HepG2 (cell line): Measurements from ENCODE around the gene POLE3. TPM values are rescaled to one million over a fixed set of nuclear protein-coding genes. Genes with fewer than 3 reads are reported as not detected.

Experiments used
- ATAC-seq: fragments of 200-7000 bp; cut with Tn5 transposase; 3 replicates; pipeline ENCODE4 v1.9.1; 2020; ENCODE audit warnings: mild to moderate bottlenecking, moderate library complexity
- BruUV-seq: library from RNA; stranded (reverse); fragments of 400-500 nt; replicated peaks from 2 replicates; lab custom pipeline; 2021; lab: Mats Ljungman, UMichigan
- CTCF ChIA-PET: fragments of 300-600 bp; formaldehyde crosslinking; extraction: SDS; loops from one replicate; lab custom pipeline; 2021; ENCODE audit warnings: low total read pairs, inconsistent platforms, low intra/inter-chr PET ratio; lab: Yijun Ruan, JAX
- POLR2A ChIA-PET: fragments of 350-600 bp; sonication (Branson Sonifier 250); formaldehyde crosslinking; loops from one replicate; lab custom pipeline; 2020; ENCODE audit warnings: antibody characterized with exemption, inconsistent platforms; lab: Yijun Ruan, JAX
- DNase-seq: peaks from one replicate; pipeline ENCODE4 v3.0.0-alpha.2; 2015; ENCODE audit warnings: low spot score
- FAIRE-seq: peaks from 3 replicates; lab custom pipeline; 2011; peaks lifted over from hg19 to GRCh38; lab: Jason Lieb, UNC
- H2AFZ ChIP-seq: one replicate; pipeline ENCODE4 v1.6.1; 2011; ENCODE audit warnings: low read length, inconsistent platforms
- H3K27ac ChIP-seq: fragments of 300-600 bp; 3 replicates; pipeline ENCODE4 v1.8.0; 2011; ENCODE audit warnings: mixed run types, mild to moderate bottlenecking, mixed read lengths, low read length, inconsistent platforms; ENCODE audit not compliant: insufficient read depth; ENCODE audit errors: extremely low read length
- H3K27me3 ChIP-seq, 2 experiments: fragments of 200-600 bp in 1 of 2; 2 replicates in 1 of 2; 3 replicates in 1 of 2; pipeline versions ENCODE4 v1.6.0 to v1.8.0; 2011; ENCODE audit warnings: low read length in 2 of 2, mild to moderate bottlenecking in 2 of 2, moderate library complexity in 2 of 2, inconsistent platforms in 1 of 2; ENCODE audit not compliant: insufficient read depth in 2 of 2, control insufficient read depth in 1 of 2
- H3K36me3 ChIP-seq, 2 experiments: fragments of 200-600 bp in 1 of 2; replicated peaks in 1 of 2; 2 replicates in 1 of 2; 3 replicates in 1 of 2; pipeline versions ENCODE4 v1.5.1 to v1.8.0; 2011; ENCODE audit warnings: low read length in 2 of 2, inconsistent platforms in 1 of 2; ENCODE audit not compliant: insufficient read depth in 2 of 2, control insufficient read depth in 1 of 2
- H3K4me1 ChIP-seq: 2 replicates; pipeline ENCODE4 v1.5.1; 2012; ENCODE audit warnings: low read length, inconsistent platforms; ENCODE audit not compliant: insufficient read depth
- H3K4me2 ChIP-seq: 2 replicates; pipeline ENCODE4 v1.6.0; 2011; ENCODE audit warnings: low read depth, low read length, inconsistent platforms
- H3K4me3 ChIP-seq, 3 experiments: fragments of 200-600 bp in 1 of 3; sonication (generic), shearing (Covaris generic) in 1 of 3; replicated peaks in 1 of 3; 2 replicates each; pipeline ENCODE4 v1.5.1; 2011 to 2016; ENCODE audit warnings: low read length in 3 of 3, inconsistent platforms in 2 of 3, low read depth in 2 of 3, mild to moderate bottlenecking in 2 of 3, control low read depth in 1 of 3, mixed read lengths in 1 of 3; ENCODE audit not compliant: insufficient read depth in 1 of 3
- H3K79me2 ChIP-seq: one replicate; pipeline ENCODE4 v1.6.1; 2011; ENCODE audit warnings: low read length, inconsistent platforms; ENCODE audit not compliant: insufficient read depth
- H3K9ac ChIP-seq: 2 replicates; pipeline ENCODE4 v1.6.0; 2011; ENCODE audit warnings: mild to moderate bottlenecking, low read depth, low read length, inconsistent platforms; ENCODE audit not compliant: insufficient read depth
- H3K9me3 ChIP-seq: 2 replicates; pipeline ENCODE4 v1.5.1; 2012; ENCODE audit warnings: mild to moderate bottlenecking, low read length
- H4K20me1 ChIP-seq: 2 replicates; pipeline ENCODE4 v1.6.0; 2011; ENCODE audit warnings: inconsistent platforms, mild to moderate bottlenecking, low read length, moderate library complexity; ENCODE audit not compliant: insufficient read depth
- MXD4 ChIP-seq: IDR thresholded peaks from 2 replicates; pipeline ENCODE4 v1.6.1; 2016; ENCODE audit warnings: mild to moderate bottlenecking, missing biosample characterization, missing genetic modification reagents
- NFIC ChIP-seq: IDR thresholded peaks from 2 replicates; pipeline ENCODE4 v1.6.1; 2012; ENCODE audit warnings: mild to moderate bottlenecking, low read length, inconsistent platforms
- PITX1 ChIP-seq: sonication (generic); formaldehyde crosslinking; IDR thresholded peaks from 2 replicates; pipeline ENCODE4 v1.5.1; 2020; ENCODE audit warnings: mild to moderate bottlenecking, missing genetic modification reagents
- RXRB ChIP-seq: IDR thresholded peaks from 2 replicates; pipeline ENCODE4 v1.6.1; 2016; ENCODE audit warnings: borderline replicate concordance, missing genetic modification reagents, missing compliant biosample characterization
- SALL2 ChIP-seq: sonication (generic); formaldehyde crosslinking; IDR thresholded peaks from 2 replicates; pipeline ENCODE4 v1.8.1; 2023; ENCODE audit warnings: mild to moderate bottlenecking, missing genetic modification reagents, inconsistent platforms
- WGBS: methylation state at CpG from one replicate; pipeline ENCODE4 v1.1.6; 2017; ENCODE audit warnings: low lambda C conversion rate; 5-methylcytosine and 5-hydroxymethylcytosine counted together
- in situ Hi-C: cut with HindIII; loops from 2 replicates; pipeline ENCODE4 v1.10.0; 2017; ENCODE audit warnings: low pct_unique_long_range_greater_than_20kb; ENCODE audit not compliant: extremely low pct_ligation_motif_present
- intact Hi-C: fragments of 100-400 bp; cut with micrococcal nuclease; formaldehyde crosslinking; loops from one replicate; pipeline ENCODE4 v1.10.0; 2022; ENCODE audit not compliant: unreplicated experiment
- polyA plus RNA-seq, 8 experiments: library from polyadenylated mRNA; depleted of rRNA in 3 of 8; stranded (reverse) in 7 of 8; unstranded in 1 of 8; fragments of >200 nt; fragmentation: Illumina TruSeq in 4 of 8; extraction: Trizol in 4 of 8; gene quantifications; 2 replicates each; pipeline versions ENCODE4 v1.2.1 to v1.2.3, GENCODE V29; 2011 to 2016; ENCODE audit warnings: low read depth in 4 of 8, missing spikeins in 1 of 8, mixed read lengths in 1 of 8; ENCODE audit not compliant: insufficient read depth in 1 of 8
- total RNA-seq, 5 experiments: library from RNA; depleted of rRNA; stranded (reverse); fragments of >200 nt; fragmentation: Illumina TruSeq; extraction: Trizol; gene quantifications; 2 replicates each; pipeline ENCODE4 v1.2.3, GENCODE V29; 2016; ENCODE audit warnings: low read depth in 1 of 5
- TF ChIP-seq, protein P1 (sequence below): sonication (generic); formaldehyde crosslinking; IDR thresholded peaks from 2 replicates; pipeline ENCODE4 v1.8.0; 2022; ENCODE audit warnings: mild to moderate bottlenecking, missing genetic modification reagents; ENCODE audit not compliant: insufficient replicate concordance
- TF ChIP-seq, protein P2 (sequence below): sonication (generic); formaldehyde crosslinking; conservative IDR thresholded peaks from 2 replicates; pipeline ENCODE4 v1.4.0; 2020; ENCODE audit warnings: missing genetic modification reagents
- TF ChIP-seq, protein P3 (sequence below): IDR thresholded peaks from 2 replicates; pipeline ENCODE4 v1.4.0; 2020; ENCODE audit warnings: mild to moderate bottlenecking, missing genetic modification reagents
- TF ChIP-seq, protein P4 (sequence below): sonication (generic); formaldehyde crosslinking; IDR thresholded peaks from 2 replicates; pipeline ENCODE4 v1.5.1; 2020; ENCODE audit warnings: missing genetic modification reagents, mild to moderate bottlenecking, borderline replicate concordance
- TF ChIP-seq, protein P5 (sequence below): sonication (generic); formaldehyde crosslinking; IDR thresholded peaks from 2 replicates; pipeline ENCODE4 v1.9.0; 2022; ENCODE audit warnings: missing genetic modification reagents, mild to moderate bottlenecking, borderline replicate concordance

Gene POLE3
- total and polyA plus RNA-seq, 2 of the 13 experiments (the other 11 are each of a cell fraction or from before 2014, with no cell fraction given) = 36.0 to 77.2 TPM

DNA sequence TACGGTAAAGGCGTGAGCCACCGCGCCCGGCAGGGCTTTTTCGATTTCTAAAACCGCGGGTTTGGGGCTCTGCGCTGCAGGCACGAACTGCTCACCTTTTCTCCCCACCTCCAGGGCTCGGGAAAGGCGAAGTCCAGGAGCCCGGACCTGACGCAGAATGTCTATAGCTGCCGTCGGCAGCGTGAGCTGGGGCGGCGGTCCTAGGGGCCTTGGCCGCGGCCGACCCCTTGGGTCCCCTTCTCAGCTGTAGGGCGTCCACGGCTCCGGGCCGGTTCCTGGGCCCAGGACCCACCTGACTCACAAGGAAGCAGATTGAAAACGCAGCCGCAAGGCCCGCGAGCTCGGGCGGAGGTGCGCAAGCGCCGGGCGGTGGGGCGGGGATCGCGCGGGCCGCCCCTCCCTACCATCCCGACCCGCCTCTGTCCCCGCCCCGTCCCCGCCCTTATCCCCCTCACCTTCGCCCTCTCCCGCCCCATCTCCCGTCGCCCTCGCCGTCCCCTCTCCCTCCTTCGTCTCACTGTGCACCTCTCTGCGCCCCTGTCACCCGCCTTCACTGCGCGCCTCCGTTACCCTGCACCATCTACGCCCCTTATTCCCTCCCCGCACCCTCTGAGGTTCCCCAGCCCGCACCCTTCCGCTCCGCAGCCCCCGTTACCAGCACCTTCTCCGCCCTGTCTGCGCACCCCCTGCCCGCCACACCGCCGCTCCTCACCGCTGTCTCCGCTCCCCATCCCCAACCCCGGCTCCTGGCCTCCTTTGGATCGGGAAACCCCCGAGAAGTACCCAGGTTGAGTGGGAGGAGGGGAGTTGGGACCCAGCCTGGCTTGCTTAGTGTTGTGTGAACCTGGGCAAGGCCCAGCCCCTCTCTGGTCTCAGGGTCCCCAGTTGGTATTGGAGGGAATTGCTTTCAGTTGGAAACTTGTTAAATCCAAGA, 33.6 kb downstream of the POLE3 start, which contains the start of gene HDHD3:
HDHD3 (minus strand) TSS at position 353 of the 934 bp plus-strand sequence. CDS start 2,632 bp downstream, outside the sequence.
- Histone ChIP-seq H3K27ac (peak within 1 kb of the TSS; percentile 94), H4K20me1 (peaks cover 16% of the 10 kb centered on the region), H3K27me3 (no peaks in the 10 kb centered on the region), H3K4me1 (peaks cover 80% of the 10 kb centered on the region), H3K4me2 (peak within 1 kb of the TSS; percentile 90), H3K9me3 (no peaks in the 10 kb centered on the region), H2AFZ (no peak within 1 kb of the TSS), H3K4me3 (peak within 1 kb of the TSS; percentile 80 to 99 (median 84)), H3K36me3 (peaks cover 4 to 10% of the 10 kb centered on the region in 2 experiments; a peak in 3 of 5 replicates), H3K79me2 (peaks cover 15% of the 10 kb centered on the region), H3K9ac (peak within 1 kb of the TSS; percentile 89)
- in situ Hi-C loops (no loop called here), intact Hi-C loops (loop anchor here (1.0 kb wide), 1 partner anchor 24 kb away; the partner anchor contains the start of gene ALAD)
- no peak for FAIRE-seq
- peak; percentile 83 for ATAC-seq
- ChIA-PET CTCF (no interaction called here), POLR2A (interaction anchor here (0.7 to 3.5 kb wide), 9 partner anchors 11 to 187 kb away, joined by 3 to 35 read pairs (median 7); partner anchors contain the start of genes ALAD, C9orf43, POLE3 and WDR31)
- BruUV-seq = no TSS peak
- DNase-seq = peak; percentile 71
- WGBS = under 1% methylated on average over 48 of the region's 74 CpGs
- TF ChIP-seq PITX1 (CRISPR knock-in tag) (peak; percentile 49; the same call in 1 of the 2 replicates), MXD4 (peak; percentile 47; the same call in 1 of the 2 replicates), RXRB (peak; percentile 51; the same call in 1 of the 2 replicates), NFIC (no peak), SALL2 (peak; percentile 73; the same call in 1 of the 2 replicates)
- TF ChIP-seq, protein P1, sequence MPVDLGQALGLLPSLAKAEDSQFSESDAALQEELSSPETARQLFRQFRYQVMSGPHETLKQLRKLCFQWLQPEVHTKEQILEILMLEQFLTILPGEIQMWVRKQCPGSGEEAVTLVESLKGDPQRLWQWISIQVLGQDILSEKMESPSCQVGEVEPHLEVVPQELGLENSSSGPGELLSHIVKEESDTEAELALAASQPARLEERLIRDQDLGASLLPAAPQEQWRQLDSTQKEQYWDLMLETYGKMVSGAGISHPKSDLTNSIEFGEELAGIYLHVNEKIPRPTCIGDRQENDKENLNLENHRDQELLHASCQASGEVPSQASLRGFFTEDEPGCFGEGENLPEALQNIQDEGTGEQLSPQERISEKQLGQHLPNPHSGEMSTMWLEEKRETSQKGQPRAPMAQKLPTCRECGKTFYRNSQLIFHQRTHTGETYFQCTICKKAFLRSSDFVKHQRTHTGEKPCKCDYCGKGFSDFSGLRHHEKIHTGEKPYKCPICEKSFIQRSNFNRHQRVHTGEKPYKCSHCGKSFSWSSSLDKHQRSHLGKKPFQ (CRISPR knock-in tag) = peak; percentile 34
- TF ChIP-seq, protein P2, sequence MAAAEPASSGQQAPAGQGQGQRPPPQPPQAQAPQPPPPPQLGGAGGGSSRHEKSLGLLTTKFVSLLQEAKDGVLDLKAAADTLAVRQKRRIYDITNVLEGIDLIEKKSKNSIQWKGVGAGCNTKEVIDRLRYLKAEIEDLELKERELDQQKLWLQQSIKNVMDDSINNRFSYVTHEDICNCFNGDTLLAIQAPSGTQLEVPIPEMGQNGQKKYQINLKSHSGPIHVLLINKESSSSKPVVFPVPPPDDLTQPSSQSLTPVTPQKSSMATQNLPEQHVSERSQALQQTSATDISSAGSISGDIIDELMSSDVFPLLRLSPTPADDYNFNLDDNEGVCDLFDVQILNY (CRISPR knock-in tag) = 0 out of 2 replicates have a peak, but pooled peaks have one; percentile 35
- TF ChIP-seq, protein P3, sequence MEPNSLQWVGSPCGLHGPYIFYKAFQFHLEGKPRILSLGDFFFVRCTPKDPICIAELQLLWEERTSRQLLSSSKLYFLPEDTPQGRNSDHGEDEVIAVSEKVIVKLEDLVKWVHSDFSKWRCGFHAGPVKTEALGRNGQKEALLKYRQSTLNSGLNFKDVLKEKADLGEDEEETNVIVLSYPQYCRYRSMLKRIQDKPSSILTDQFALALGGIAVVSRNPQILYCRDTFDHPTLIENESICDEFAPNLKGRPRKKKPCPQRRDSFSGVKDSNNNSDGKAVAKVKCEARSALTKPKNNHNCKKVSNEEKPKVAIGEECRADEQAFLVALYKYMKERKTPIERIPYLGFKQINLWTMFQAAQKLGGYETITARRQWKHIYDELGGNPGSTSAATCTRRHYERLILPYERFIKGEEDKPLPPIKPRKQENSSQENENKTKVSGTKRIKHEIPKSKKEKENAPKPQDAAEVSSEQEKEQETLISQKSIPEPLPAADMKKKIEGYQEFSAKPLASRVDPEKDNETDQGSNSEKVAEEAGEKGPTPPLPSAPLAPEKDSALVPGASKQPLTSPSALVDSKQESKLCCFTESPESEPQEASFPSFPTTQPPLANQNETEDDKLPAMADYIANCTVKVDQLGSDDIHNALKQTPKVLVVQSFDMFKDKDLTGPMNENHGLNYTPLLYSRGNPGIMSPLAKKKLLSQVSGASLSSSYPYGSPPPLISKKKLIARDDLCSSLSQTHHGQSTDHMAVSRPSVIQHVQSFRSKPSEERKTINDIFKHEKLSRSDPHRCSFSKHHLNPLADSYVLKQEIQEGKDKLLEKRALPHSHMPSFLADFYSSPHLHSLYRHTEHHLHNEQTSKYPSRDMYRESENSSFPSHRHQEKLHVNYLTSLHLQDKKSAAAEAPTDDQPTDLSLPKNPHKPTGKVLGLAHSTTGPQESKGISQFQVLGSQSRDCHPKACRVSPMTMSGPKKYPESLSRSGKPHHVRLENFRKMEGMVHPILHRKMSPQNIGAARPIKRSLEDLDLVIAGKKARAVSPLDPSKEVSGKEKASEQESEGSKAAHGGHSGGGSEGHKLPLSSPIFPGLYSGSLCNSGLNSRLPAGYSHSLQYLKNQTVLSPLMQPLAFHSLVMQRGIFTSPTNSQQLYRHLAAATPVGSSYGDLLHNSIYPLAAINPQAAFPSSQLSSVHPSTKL (CRISPR knock-in tag) = peak; percentile 40; the same call in 1 of the 2 replicates
- TF ChIP-seq, protein P4, sequence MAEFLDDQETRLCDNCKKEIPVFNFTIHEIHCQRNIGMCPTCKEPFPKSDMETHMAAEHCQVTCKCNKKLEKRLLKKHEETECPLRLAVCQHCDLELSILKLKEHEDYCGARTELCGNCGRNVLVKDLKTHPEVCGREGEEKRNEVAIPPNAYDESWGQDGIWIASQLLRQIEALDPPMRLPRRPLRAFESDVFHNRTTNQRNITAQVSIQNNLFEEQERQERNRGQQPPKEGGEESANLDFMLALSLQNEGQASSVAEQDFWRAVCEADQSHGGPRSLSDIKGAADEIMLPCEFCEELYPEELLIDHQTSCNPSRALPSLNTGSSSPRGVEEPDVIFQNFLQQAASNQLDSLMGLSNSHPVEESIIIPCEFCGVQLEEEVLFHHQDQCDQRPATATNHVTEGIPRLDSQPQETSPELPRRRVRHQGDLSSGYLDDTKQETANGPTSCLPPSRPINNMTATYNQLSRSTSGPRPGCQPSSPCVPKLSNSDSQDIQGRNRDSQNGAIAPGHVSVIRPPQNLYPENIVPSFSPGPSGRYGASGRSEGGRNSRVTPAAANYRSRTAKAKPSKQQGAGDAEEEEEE (CRISPR knock-in tag) = no peak
- TF ChIP-seq, protein P5, sequence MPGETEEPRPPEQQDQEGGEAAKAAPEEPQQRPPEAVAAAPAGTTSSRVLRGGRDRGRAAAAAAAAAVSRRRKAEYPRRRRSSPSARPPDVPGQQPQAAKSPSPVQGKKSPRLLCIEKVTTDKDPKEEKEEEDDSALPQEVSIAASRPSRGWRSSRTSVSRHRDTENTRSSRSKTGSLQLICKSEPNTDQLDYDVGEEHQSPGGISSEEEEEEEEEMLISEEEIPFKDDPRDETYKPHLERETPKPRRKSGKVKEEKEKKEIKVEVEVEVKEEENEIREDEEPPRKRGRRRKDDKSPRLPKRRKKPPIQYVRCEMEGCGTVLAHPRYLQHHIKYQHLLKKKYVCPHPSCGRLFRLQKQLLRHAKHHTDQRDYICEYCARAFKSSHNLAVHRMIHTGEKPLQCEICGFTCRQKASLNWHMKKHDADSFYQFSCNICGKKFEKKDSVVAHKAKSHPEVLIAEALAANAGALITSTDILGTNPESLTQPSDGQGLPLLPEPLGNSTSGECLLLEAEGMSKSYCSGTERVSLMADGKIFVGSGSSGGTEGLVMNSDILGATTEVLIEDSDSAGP (CRISPR knock-in tag) = peak; percentile 64; the same call in 1 of the 2 replicates
